OCI-LY7 (cell line): ENCODE data around the gene DMC1. TPM values are rescaled to one million over a fixed set of nuclear protein-coding genes. Genes with fewer than 3 reads are reported as not detected.

Experiments
- BruUV-seq: library from RNA; stranded (reverse); fragments of 400-500 nt; replicated peaks from 2 replicates; lab custom pipeline; 2021; lab: Mats Ljungman, UMichigan
- CTCF ChIA-PET: fragments of 300-600 bp; sonication (Branson Sonifier 250); formaldehyde crosslinking; loops from one replicate; lab custom pipeline; 2022; ENCODE audit warnings: antibody characterized with exemption; ENCODE audit not compliant: unreplicated experiment; lab: Charles Lee
- POLR2A ChIA-PET: fragments of 300-600 bp; sonication (Branson Sonifier 250); formaldehyde crosslinking; loops from one replicate; lab custom pipeline; 2022; ENCODE audit warnings: antibody characterized with exemption; lab: Charles Lee
- DNase-seq: peaks from one replicate; pipeline ENCODE4 v3.0.0-alpha.2; 2015; ENCODE audit warnings: low spot score
- H2AFZ ChIP-seq: fragments of 200-600 bp; sonication (generic), shearing (Covaris generic); 2 replicates; pipeline ENCODE4 v1.6.1; 2014; ENCODE audit warnings: mild to moderate bottlenecking, antibody characterized with exemption, low read length, moderate library complexity
- H3K27ac ChIP-seq: fragments of 200-600 bp; sonication (generic); 2 replicates; pipeline ENCODE4 v1.5.1; 2014; ENCODE audit warnings: mixed run types, low read depth, mild to moderate bottlenecking, moderate library complexity, low read length, inconsistent platforms; ENCODE audit not compliant: poor library complexity, severe bottlenecking
- H3K36me3 ChIP-seq: fragments of 200-600 bp; sonication (generic); 2 replicates; pipeline ENCODE4 v1.6.1; 2014; ENCODE audit warnings: mild to moderate bottlenecking, antibody characterized with exemption, low read length, moderate library complexity, mixed read lengths; ENCODE audit not compliant: insufficient read depth
- H3K4me1 ChIP-seq: fragments of 200-600 bp; sonication (generic); 2 replicates; pipeline ENCODE4 v1.5.1; 2014; ENCODE audit warnings: mild to moderate bottlenecking, low read length; ENCODE audit not compliant: insufficient read depth, poor library complexity, severe bottlenecking
- H3K4me2 ChIP-seq: fragments of 200-600 bp; sonication (generic); 2 replicates; pipeline ENCODE4 v1.6.1; 2014; ENCODE audit warnings: mild to moderate bottlenecking, low read length
- H3K4me3 ChIP-seq: fragments of 200-600 bp; sonication (generic); 2 replicates; pipeline ENCODE4 v1.5.1; 2014; ENCODE audit warnings: mild to moderate bottlenecking, low read depth, low read length; ENCODE audit not compliant: poor library complexity, severe bottlenecking
- H3K79me2 ChIP-seq: fragments of 200-600 bp; sonication (generic); 2 replicates; pipeline ENCODE4 v1.6.1; 2016; ENCODE audit warnings: low read depth, mild to moderate bottlenecking, low read length, moderate library complexity, mixed read lengths; ENCODE audit not compliant: insufficient read depth
- H3K9me2 ChIP-seq: fragments of 200-600 bp; sonication (generic); 2 replicates; pipeline ENCODE4 v1.6.1; 2016; ENCODE audit warnings: mild to moderate bottlenecking, low read length, mixed read lengths; ENCODE audit not compliant: insufficient read depth
- H3K9me3 ChIP-seq: fragments of 200-600 bp; sonication (generic); 2 replicates; pipeline ENCODE4 v1.6.1; 2014; ENCODE audit warnings: mild to moderate bottlenecking, mixed run types, low read length, mixed read lengths
- H4K20me1 ChIP-seq: fragments of 200-600 bp; sonication (generic); 2 replicates; pipeline ENCODE4 v1.6.1; 2014; ENCODE audit warnings: mild to moderate bottlenecking, antibody characterized with exemption, low read length, moderate library complexity, mixed read lengths; ENCODE audit not compliant: insufficient read depth
- EZH2phosphoT487 ChIP-seq: fragments of 200-600 bp; sonication (generic); IDR thresholded peaks from 2 replicates; pipeline ENCODE4 v1.6.1; 2018; ENCODE audit warnings: low read depth, borderline replicate concordance, mild to moderate bottlenecking, mixed run types, antibody characterized with exemption, low read length, moderate library complexity, mixed read lengths
- intact Hi-C: fragments of 100-400 bp; cut with micrococcal nuclease; formaldehyde crosslinking; loops from one replicate; pipeline ENCODE4 v1.10.0; 2022; ENCODE audit not compliant: unreplicated experiment
- total RNA-seq, 2 experiments: library from RNA; depleted of rRNA in 1 of 2; stranded (reverse); fragments of >200 nt in 1 of 2; shearing (Covaris generic) in 1 of 2; gene quantifications; 2 replicates each; pipeline ENCODE4 v1.2.3, GENCODE V29; 2014 to 2022
- TF ChIP-seq, protein P1 (sequence below): fragments of 200-600 bp; sonication (generic); conservative IDR thresholded peaks from 2 replicates; pipeline ENCODE4 v1.5.1; 2014; ENCODE audit warnings: mild to moderate bottlenecking, antibody characterized with exemption, low read length, moderate library complexity, mixed read lengths

The DMC1 gene
- total RNA-seq, 2 experiments from 2014 or later: 40.6 to 44.3 TPM

DNA sequence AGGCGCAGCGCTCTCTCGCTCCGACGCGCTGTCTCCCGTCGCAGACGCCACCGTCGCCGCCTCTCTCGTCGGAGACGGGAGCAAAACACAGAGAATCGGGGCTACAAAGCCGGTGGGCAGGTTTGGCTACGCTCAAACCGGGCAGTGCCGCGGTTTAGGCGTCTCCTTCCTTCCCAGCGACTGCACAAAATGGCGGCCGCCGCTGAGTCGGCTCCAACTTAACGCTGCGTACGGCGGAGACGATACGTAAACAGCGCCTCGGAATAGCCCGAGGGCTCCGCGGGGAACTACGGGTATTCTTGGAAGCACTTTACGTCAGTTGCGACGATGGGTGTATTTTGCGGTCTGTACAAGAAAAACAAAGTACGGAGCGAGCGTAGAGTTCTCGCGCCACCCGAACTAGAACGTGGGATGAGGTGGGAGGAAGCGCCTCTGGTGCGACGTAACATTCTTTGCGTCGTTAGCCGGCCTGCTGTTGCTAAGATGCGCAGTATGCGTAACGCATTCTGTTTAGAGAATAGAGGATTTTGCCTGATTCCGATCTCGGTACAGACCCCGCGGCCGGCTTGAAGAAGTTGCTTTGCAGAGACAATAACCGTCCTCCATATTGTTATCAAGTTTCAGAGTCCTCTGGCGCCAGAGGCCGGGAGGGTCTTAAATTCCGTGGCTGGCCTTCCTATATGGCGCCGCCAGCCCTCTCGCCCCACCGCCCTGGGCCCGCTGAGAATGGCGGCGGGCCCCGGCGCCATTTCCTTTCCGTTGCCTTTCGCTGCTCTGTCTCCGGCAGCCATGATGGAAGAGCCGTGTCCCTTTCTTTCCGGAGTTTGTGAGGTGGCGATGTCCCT, 63.6 kb downstream of the DMC1 start, which contains the start of gene DDX17:
Gene DDX17 (minus strand): TSS at position 194 of the 845 bp plus-strand sequence.
- intact Hi-C loops: loop anchor here (2.0 kb wide), 2 partner anchors 64 to 108 kb away; partner anchors contain the start of gene DMC1
- peaks cover 46% of the 10 kb centered on the region for H3K79me2 ChIP-seq
- H4K20me1 ChIP-seq: peaks cover 34% of the 10 kb centered on the region
- TSS peak; percentile 98 for BruUV-seq
- DNase-seq: peak; percentile 99
- peak within 1 kb of the TSS; percentile 91 for H3K27ac ChIP-seq
- POLR2A ChIA-PET: interaction anchor here (0.7 kb wide), 1 partner anchor 193 kb away, joined by 3 read pairs; no protein-coding TSS in a partner anchor
- CTCF ChIA-PET: no interaction called here
- peak within 1 kb of the TSS; percentile 83 for H3K4me3 ChIP-seq
- peak within 1 kb of the TSS; percentile 99 for H3K4me2 ChIP-seq
- peaks cover 36% of the 10 kb centered on the region for H3K4me1 ChIP-seq
- H3K36me3 ChIP-seq: peaks cover 41% of the 10 kb centered on the region
- H3K9me2 ChIP-seq: no peaks in the 10 kb centered on the region
- peak within 1 kb of the TSS; percentile 91 for H2AFZ ChIP-seq
- TF ChIP-seq EZH2phosphoT487: no peak
- TF ChIP-seq, protein P1, sequence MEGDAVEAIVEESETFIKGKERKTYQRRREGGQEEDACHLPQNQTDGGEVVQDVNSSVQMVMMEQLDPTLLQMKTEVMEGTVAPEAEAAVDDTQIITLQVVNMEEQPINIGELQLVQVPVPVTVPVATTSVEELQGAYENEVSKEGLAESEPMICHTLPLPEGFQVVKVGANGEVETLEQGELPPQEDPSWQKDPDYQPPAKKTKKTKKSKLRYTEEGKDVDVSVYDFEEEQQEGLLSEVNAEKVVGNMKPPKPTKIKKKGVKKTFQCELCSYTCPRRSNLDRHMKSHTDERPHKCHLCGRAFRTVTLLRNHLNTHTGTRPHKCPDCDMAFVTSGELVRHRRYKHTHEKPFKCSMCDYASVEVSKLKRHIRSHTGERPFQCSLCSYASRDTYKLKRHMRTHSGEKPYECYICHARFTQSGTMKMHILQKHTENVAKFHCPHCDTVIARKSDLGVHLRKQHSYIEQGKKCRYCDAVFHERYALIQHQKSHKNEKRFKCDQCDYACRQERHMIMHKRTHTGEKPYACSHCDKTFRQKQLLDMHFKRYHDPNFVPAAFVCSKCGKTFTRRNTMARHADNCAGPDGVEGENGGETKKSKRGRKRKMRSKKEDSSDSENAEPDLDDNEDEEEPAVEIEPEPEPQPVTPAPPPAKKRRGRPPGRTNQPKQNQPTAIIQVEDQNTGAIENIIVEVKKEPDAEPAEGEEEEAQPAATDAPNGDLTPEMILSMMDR: no peak
- H3K9me3 ChIP-seq: no peaks in the 10 kb centered on the region

DNA sequence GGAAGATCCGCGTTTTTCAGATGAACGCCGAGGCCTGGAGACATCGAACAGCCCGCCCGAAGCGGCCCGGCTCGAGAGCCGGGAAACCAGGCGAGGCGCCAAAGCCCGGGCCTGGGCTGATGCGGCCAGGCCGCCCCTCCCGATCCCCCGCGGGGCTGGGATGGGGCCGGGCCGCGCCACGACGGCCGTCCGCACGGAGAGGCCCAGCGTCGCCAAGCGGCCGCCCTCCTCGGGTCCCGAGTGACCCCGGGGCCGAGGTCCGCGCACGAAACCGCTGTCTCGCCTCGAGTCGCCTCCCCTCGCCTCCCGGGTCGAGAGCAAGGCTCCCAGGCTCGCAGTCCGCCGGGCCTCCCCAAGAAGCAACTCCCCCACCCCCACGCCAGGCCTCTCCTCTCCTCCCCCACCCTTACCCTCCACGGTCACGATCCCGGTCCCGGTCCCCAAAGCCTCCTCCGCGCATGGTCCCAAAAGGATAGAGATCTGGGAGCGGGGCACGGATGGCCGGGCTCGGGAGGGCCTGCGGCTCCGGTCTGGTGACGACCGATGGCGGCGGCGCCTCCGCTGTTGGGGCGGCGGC, 64.4 kb downstream of the DMC1 start:
- H3K4me1 ChIP-seq: peaks cover 36% of the 10 kb centered on the region
- BruUV-seq: no TSS peak
- peaks cover 48% of the 10 kb centered on the region for H3K36me3 ChIP-seq
- H3K79me2 ChIP-seq: peaks cover 53% of the 10 kb centered on the region
- peak overlapping the region; percentile 99 for H3K4me2 ChIP-seq
- H3K27ac ChIP-seq: peak overlapping the region; percentile 91
- no peak for TF ChIP-seq EZH2phosphoT487
- TF ChIP-seq, protein P1: no peak
- POLR2A ChIA-PET: no interaction called here
- H4K20me1 ChIP-seq: peaks cover 35% of the 10 kb centered on the region
- CTCF ChIA-PET: no interaction called here
- peak; percentile 78 for DNase-seq
- peak overlapping the region; percentile 83 for H3K4me3 ChIP-seq
- no peaks in the 10 kb centered on the region for H3K9me3 ChIP-seq
- peak overlapping the region; percentile 56 for H2AFZ ChIP-seq
- intact Hi-C loops: loop anchor here (2.0 kb wide), 2 partner anchors 65 to 107 kb away; partner anchors contain the start of gene DMC1
- H3K9me2 ChIP-seq: no peaks in the 10 kb centered on the region
